ENCODE results near the gene CARNS1.

The CARNS1 gene

DNA sequence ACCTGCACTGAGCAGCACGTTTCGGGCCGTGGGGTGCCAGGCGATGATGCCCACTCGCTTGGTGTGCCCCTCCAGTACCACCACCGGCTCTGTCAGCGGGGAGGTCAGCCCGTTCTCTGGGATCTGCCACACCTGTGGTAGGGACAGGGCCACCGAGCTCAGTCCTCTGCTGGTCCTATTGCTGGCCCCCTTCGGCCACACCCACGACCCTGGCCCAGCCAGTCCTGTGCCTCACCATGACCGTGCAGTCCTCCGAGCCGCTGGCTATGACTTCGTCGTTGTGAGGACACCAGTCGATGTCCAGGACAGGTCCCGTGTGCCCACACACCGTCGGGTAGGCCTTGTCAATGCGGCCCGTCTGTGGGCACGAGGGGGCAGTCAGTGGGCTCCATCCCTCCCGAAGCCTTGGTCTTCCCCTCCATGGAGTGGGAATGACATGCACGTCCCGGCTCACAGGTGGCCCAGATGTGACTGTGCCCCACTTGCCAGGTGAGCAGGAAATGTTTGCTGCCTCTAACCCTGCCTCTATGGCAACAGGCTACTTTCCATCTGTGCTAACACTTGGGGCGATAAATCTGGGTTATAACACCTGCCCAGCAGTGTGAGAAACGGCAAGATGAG, 26.4 kb downstream of the CARNS1 start:
- H3K27ac ChIP-seq, result peak overlapping the region; percentile 77
- H3K36me3 ChIP-seq, result peaks cover 22% of the 10 kb centered on the region
- TF ChIP-seq CTCF (IDR thresholded peaks at IDR 0.05), result no peak
- H3K9me3 ChIP-seq, result no peaks in the 10 kb centered on the region
- H3K4me1 ChIP-seq (ENCODE audit: control insufficient read depth in 1 of 2, insufficient read depth in 1 of 2, low read depth in 1 of 2, low read length in 1 of 2), result peaks cover 15 to 17% of the 10 kb centered on the region in 2 experiments
- no peak overlapping the region for H3K4me3 ChIP-seq (ENCODE audit: low read depth in 1 of 2, low read length in 1 of 2)
- H3K27me3 ChIP-seq, result no peaks in the 10 kb centered on the region

GRCh38 chr11:67442504-67443404, 27.3 kb downstream of the CARNS1 start:
- Histone ChIP-seq H3K27ac (peak overlapping the region; percentile 77), H3K4me3 (ENCODE audit: low read depth in 1 of 2, low read length in 1 of 2) (peak overlapping the region; percentile 72 to 76), H3K36me3 (peaks cover 19% of the 10 kb centered on the region), H3K27me3 (no peaks in the 10 kb centered on the region), H3K9me3 (no peaks in the 10 kb centered on the region), H3K4me1 (ENCODE audit: control insufficient read depth in 1 of 2, insufficient read depth in 1 of 2, low read depth in 1 of 2, low read length in 1 of 2) (peaks cover 9 to 11% of the 10 kb centered on the region in 2 experiments)
- TF ChIP-seq CTCF (IDR thresholded peaks at IDR 0.05), result no peak

DNA sequence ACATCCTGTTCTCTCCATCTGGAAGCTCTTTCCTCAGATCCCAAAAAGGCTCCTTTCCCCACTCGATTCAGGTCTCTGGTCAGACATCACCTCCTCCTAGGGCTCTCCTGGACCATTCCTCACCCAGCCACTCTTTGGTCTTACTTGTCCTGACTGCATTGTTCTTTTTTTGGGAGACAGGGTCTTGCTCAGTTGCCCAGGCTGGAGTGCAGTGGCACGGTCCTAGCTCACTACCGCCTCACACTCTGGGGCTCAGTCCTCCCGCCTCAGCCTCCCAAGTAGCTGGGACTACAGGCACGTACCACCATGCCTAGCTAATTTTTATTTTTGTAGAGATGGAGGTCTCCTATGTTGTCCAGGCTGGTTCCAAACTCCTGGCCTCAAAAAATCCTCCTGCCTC, 30.0 kb downstream of the CARNS1 start:
- Histone ChIP-seq H3K9me3 (no peaks in the 10 kb centered on the region), H3K4me3 (ENCODE audit: low read depth in 1 of 2, low read length in 1 of 2) (no peak overlapping the region), H3K36me3 (no peaks in the 10 kb centered on the region), H3K27ac (no peak overlapping the region), H3K4me1 (ENCODE audit: control insufficient read depth in 1 of 2, insufficient read depth in 1 of 2, low read depth in 1 of 2, low read length in 1 of 2) (peaks cover 9 to 17% of the 10 kb centered on the region in 2 experiments), H3K27me3 (no peaks in the 10 kb centered on the region)
- no peak for TF ChIP-seq CTCF (IDR thresholded peaks at IDR 0.05)

DNA sequence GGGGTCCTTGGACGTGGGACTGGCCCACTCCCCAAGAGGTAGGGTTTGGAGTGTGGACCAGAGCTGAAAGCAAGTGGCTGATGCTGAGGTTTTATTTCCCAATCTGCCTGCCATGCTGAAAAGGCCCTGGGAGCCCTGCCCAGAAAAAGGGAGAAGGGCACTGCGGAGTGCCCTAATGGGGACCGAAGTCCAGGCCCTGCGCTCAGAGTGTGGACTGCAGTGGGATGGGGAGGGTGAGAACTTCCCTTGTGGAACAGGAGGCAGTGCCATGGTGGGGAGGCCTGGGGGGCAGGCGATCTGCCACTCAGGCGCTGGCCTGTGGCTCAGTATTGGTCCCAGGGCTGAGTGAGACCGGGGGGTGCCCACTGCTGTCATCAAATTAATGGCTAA, 32.7 kb downstream of the CARNS1 start:
- Histone ChIP-seq H3K9me3 (no peaks in the 10 kb centered on the region), H3K27ac (no peak overlapping the region), H3K4me1 (ENCODE audit: control insufficient read depth in 1 of 2, insufficient read depth in 1 of 2, low read depth in 1 of 2, low read length in 1 of 2) (peaks cover 9 to 14% of the 10 kb centered on the region in 2 experiments)

More for the DNA sequence above, 32.7 kb downstream of the CARNS1 start:
- Histone ChIP-seq H3K27me3 (no peaks in the 10 kb centered on the region), H3K36me3 (no peaks in the 10 kb centered on the region), H3K4me3 (ENCODE audit: low read depth in 1 of 2, low read length in 1 of 2) (no peak overlapping the region)
- no peak for TF ChIP-seq CTCF (IDR thresholded peaks at IDR 0.05)
